ENCODE data around the gene NPR3.

The NPR3 gene

DNA sequence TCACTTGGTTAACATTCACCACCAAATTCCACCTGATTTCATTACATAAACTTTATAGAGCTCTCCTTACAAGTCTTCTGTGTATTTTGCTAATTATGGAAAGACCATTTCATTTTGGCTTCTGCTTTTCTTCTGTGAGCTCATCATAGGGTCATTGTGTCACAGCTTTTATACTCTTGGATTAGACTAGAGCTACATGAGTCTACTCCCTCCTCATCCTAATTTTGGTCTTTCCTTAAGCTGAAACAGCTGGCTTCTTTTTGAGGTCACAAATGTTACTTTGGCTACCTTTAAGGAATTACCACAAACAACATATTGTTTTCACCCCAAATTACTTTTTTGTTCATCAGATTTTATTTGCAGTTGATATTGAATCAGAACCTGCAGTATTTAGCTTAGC, 103.0 kb downstream of the NPR3 start:
- Histone ChIP-seq H3K36me3 (ENCODE audit: insufficient read depth, low read length) (no peaks in the 10 kb centered on the region), H3K4me3 (no peak overlapping the region), H3K9me3 (ENCODE audit: low read depth, low read length) (no peaks in the 10 kb centered on the region), H3K9ac (ENCODE audit: insufficient read length) (no peak overlapping the region), H3K27ac (no peak overlapping the region)
- TF ChIP-seq EZH2 (IDR thresholded peaks at IDR 0.05) (no peak), POLR2AphosphoS5 (IDR thresholded peaks at IDR 0.05; ENCODE audit: borderline replicate concordance, low read depth, low read length) (no peak), FOXP2 (optimal IDR thresholded peaks at IDR 0.05; ENCODE audit: control extremely low read depth, extremely low read length, insufficient read depth) (no peak)
- no peak for DNase-seq (ENCODE audit: low read depth, low spot score)

DNA sequence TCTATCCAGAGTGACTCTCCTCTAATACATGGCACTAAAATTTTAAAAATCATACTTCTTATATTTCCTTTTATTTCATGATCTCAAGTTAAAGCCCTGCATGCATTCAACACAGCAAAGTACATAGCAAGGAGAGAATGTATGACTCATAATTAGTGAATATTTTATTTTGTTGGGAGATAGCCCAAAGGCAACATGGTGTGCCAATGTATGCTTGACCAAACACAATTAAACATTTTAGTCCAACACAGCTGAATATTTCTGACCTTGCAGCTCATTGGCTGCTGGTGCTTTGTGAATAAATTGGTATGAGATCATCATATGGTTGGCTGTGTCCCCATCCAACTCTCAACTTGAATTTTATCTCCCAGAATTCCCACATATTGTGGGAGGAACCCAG, 103.5 kb downstream of the NPR3 start:
- no peak overlapping the region for H3K4me3 ChIP-seq
- no peak overlapping the region for H3K27ac ChIP-seq
- no peak for TF ChIP-seq FOXP2 (optimal IDR thresholded peaks at IDR 0.05; ENCODE audit: control extremely low read depth, extremely low read length, insufficient read depth)
- no peak for TF ChIP-seq EZH2 (IDR thresholded peaks at IDR 0.05)
- no peak for TF ChIP-seq POLR2AphosphoS5 (IDR thresholded peaks at IDR 0.05; ENCODE audit: borderline replicate concordance, low read depth, low read length)
- no peak for DNase-seq (ENCODE audit: low read depth, low spot score)
- no peaks in the 10 kb centered on the region for H3K9me3 ChIP-seq (ENCODE audit: low read depth, low read length)
- H3K9ac ChIP-seq (ENCODE audit: insufficient read length), result no peak overlapping the region
- H3K36me3 ChIP-seq (ENCODE audit: insufficient read depth, low read length), result no peaks in the 10 kb centered on the region

DNA sequence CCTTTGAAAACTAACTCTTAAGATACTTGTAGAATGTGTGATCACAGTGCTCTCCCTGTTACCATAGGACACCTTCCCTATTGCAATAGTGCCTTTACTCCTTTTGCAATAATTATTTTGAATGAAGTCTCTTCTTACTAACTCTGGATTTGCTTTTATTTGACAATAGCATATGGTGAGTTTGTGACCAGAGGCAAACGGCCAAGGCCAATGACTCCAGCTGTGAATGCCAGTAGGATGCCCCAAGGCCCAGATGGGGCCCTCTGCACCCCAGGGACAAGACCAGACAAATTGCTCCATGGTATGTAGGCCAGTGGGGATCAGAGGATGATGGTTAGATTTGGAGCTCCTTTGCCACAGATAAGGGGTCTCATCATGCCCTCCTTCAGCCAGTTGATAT, 116.9 kb downstream of the NPR3 start:
- DNase-seq (ENCODE audit: low read depth, low spot score), result no peak
- H3K9ac ChIP-seq (ENCODE audit: insufficient read length), result no peak overlapping the region
- H3K27ac ChIP-seq, result no peak overlapping the region
- H3K4me3 ChIP-seq, result no peak overlapping the region
- no peak for TF ChIP-seq EZH2 (IDR thresholded peaks at IDR 0.05)
- no peak for TF ChIP-seq POLR2AphosphoS5 (IDR thresholded peaks at IDR 0.05; ENCODE audit: borderline replicate concordance, low read depth, low read length)
- TF ChIP-seq FOXP2 (optimal IDR thresholded peaks at IDR 0.05; ENCODE audit: control extremely low read depth, extremely low read length, insufficient read depth), result no peak
- H3K36me3 ChIP-seq (ENCODE audit: insufficient read depth, low read length), result no peaks in the 10 kb centered on the region
- no peaks in the 10 kb centered on the region for H3K9me3 ChIP-seq (ENCODE audit: low read depth, low read length)

DNA sequence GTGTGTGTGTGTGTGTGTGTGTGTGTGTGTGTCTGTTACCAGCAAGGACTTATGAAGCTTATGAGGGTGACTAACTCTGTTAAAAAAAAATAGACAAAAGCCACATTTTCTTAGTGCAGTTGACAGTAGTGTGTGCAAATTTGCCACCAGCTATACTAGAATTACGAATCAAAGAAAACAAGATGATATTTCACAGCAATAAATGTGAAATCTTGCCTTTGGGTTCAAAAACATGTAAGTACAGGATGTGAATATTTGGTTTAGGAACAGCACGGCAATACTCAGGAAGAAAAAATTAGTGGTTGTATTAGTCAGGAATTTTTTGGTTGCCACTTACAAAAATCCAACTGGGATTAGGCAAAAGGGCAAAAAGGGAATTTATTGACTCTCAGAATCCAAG, 117.4 kb downstream of the NPR3 start:
- no peak overlapping the region for H3K9ac ChIP-seq (ENCODE audit: insufficient read length)
- DNase-seq (ENCODE audit: low read depth, low spot score), result no peak
- no peak for TF ChIP-seq EZH2 (IDR thresholded peaks at IDR 0.05)
- TF ChIP-seq FOXP2 (optimal IDR thresholded peaks at IDR 0.05; ENCODE audit: control extremely low read depth, extremely low read length, insufficient read depth), result no peak
- TF ChIP-seq POLR2AphosphoS5 (IDR thresholded peaks at IDR 0.05; ENCODE audit: borderline replicate concordance, low read depth, low read length), result no peak
- no peak overlapping the region for H3K4me3 ChIP-seq
- H3K9me3 ChIP-seq (ENCODE audit: low read depth, low read length), result no peaks in the 10 kb centered on the region
- no peaks in the 10 kb centered on the region for H3K36me3 ChIP-seq (ENCODE audit: insufficient read depth, low read length)
- no peak overlapping the region for H3K27ac ChIP-seq

DNA sequence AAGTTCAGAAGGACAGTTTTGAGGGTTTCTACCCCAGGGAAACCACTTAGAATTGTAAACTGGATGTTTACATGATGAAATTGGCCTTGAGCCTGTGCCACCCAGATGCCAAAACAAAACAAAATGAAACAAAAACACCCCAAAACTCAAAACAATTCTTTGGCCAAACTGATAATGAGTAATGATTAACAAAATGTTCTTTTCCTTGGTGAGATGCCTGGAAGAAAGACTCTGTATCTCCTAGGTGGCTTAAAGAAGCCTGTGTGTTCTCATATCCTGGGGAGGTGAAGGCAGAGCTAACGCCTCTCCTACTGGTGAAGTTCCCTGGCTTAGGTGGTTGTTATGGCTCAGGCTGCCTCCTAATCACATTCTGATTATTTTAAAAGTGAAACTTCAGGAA, 120.5 kb downstream of the NPR3 start:
- no peak overlapping the region for H3K9ac ChIP-seq (ENCODE audit: insufficient read length)

DNA sequence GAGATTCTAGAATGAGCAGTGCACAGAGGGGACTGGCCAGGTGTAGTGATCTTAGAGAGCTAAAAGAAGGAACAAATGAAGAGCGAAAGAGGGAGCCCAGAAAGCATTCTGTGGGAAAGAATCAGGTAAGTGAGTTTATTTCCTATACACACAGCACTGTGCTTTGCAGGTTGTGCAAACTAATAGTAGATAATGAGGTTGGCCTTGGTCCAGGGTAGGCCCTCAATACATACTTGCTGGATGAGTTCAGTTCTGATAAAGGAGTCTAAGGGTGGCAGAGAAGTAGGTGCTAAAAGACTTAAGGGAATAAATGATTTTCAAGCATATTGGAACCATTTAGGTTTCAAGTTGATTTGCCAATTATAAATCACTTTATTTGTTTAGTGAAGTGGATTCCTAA, 122.0 kb downstream of the NPR3 start:
- Histone ChIP-seq H3K4me3 (no peak overlapping the region), H3K9me3 (ENCODE audit: low read depth, low read length) (no peaks in the 10 kb centered on the region), H3K36me3 (ENCODE audit: insufficient read depth, low read length) (no peaks in the 10 kb centered on the region), H3K27ac (no peak overlapping the region), H3K9ac (ENCODE audit: insufficient read length) (no peak overlapping the region)
- no peak for TF ChIP-seq FOXP2 (optimal IDR thresholded peaks at IDR 0.05; ENCODE audit: control extremely low read depth, extremely low read length, insufficient read depth)
- TF ChIP-seq POLR2AphosphoS5 (IDR thresholded peaks at IDR 0.05; ENCODE audit: borderline replicate concordance, low read depth, low read length), result no peak
- no peak for TF ChIP-seq EZH2 (IDR thresholded peaks at IDR 0.05)
- no peak for DNase-seq (ENCODE audit: low read depth, low spot score)

More for the DNA sequence above, 120.5 kb downstream of the NPR3 start:
- TF ChIP-seq EZH2 (IDR thresholded peaks at IDR 0.05) (no peak), POLR2AphosphoS5 (IDR thresholded peaks at IDR 0.05; ENCODE audit: borderline replicate concordance, low read depth, low read length) (no peak)
- Histone ChIP-seq H3K36me3 (ENCODE audit: insufficient read depth, low read length) (no peaks in the 10 kb centered on the region), H3K9me3 (ENCODE audit: low read depth, low read length) (no peaks in the 10 kb centered on the region), H3K27ac (no peak overlapping the region), H3K4me3 (no peak overlapping the region)
- no peak for DNase-seq (ENCODE audit: low read depth, low spot score)

DNA sequence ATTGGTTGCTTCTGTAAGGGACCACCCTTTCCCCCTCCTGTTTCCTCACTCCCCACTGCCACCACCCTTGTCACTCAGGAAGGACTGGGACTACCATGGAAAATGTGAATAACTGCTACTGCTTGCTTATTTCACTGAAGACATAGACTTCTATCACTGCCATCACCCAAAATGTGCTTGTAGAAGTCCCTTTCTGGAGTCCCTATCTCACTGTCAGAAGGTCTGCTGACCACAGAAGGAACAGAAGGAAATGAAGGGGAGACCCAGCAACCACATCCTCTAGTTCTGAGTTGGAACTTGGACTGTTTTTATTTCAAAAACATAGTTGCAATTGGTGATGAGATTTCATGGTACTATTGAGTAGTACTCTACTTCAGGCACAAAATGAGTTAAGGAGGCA, 122.5 kb downstream of the NPR3 start:
- TF ChIP-seq FOXP2 (optimal IDR thresholded peaks at IDR 0.05; ENCODE audit: control extremely low read depth, extremely low read length, insufficient read depth) (no peak), POLR2AphosphoS5 (IDR thresholded peaks at IDR 0.05; ENCODE audit: borderline replicate concordance, low read depth, low read length) (no peak), EZH2 (IDR thresholded peaks at IDR 0.05) (no peak)
- H3K36me3 ChIP-seq (ENCODE audit: insufficient read depth, low read length), result no peaks in the 10 kb centered on the region
- H3K9ac ChIP-seq (ENCODE audit: insufficient read length), result no peak overlapping the region
- H3K27ac ChIP-seq, result no peak overlapping the region
- H3K4me3 ChIP-seq, result no peak overlapping the region
- DNase-seq (ENCODE audit: low read depth, low spot score), result no peak
- no peaks in the 10 kb centered on the region for H3K9me3 ChIP-seq (ENCODE audit: low read depth, low read length)

DNA sequence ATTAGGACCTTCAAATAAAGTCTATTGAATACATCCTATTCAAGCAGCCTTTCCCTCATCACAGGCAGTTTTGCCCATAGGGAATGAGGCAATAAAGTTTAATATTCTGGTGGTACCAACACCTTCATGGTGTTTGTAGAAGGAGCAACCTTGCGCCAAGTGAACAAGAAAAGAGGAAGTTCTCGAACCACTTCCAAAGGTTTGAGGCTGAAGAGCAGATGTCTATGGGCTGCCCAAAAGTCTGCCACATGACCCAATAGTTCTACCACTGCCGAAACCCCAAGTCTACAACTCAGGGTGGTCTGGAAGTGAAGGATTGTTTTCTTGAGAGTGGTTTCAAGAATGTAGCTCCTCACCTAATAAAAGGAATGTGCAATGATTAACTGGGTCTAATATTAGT, 123.1 kb downstream of the NPR3 start:
- Histone ChIP-seq H3K36me3 (ENCODE audit: insufficient read depth, low read length) (no peaks in the 10 kb centered on the region), H3K9me3 (ENCODE audit: low read depth, low read length) (no peaks in the 10 kb centered on the region), H3K4me3 (no peak overlapping the region), H3K9ac (ENCODE audit: insufficient read length) (no peak overlapping the region), H3K27ac (no peak overlapping the region)
- DNase-seq (ENCODE audit: low read depth, low spot score), result no peak
- TF ChIP-seq FOXP2 (optimal IDR thresholded peaks at IDR 0.05; ENCODE audit: control extremely low read depth, extremely low read length, insufficient read depth) (no peak), EZH2 (IDR thresholded peaks at IDR 0.05) (no peak), POLR2AphosphoS5 (IDR thresholded peaks at IDR 0.05; ENCODE audit: borderline replicate concordance, low read depth, low read length) (no peak)

DNA sequence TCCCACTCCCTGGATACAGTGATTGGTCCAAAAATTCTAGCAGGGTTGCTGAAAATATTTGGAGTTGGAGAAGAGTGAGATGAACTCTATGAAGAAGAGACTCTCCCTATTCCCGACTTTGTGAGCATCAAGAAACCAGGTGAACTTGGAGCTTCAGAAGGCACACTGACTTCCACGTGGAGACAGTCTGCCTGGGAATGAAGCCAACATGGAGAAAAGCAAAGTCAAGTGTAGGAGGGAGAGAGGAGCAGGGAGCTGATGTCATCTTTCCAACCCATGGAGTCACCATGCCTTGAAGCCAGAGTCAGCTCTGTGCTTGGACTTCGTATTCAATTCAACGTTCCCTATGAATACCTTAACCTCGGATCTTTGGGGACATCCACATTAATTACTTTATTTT, 125.1 kb downstream of the NPR3 start:
- Histone ChIP-seq H3K4me3 (no peak overlapping the region), H3K36me3 (ENCODE audit: insufficient read depth, low read length) (no peaks in the 10 kb centered on the region), H3K9ac (ENCODE audit: insufficient read length) (no peak overlapping the region), H3K9me3 (ENCODE audit: low read depth, low read length) (no peaks in the 10 kb centered on the region), H3K27ac (no peak overlapping the region)
- DNase-seq (ENCODE audit: low read depth, low spot score), result no peak
- TF ChIP-seq EZH2 (IDR thresholded peaks at IDR 0.05) (no peak), POLR2AphosphoS5 (IDR thresholded peaks at IDR 0.05; ENCODE audit: borderline replicate concordance, low read depth, low read length) (no peak), FOXP2 (optimal IDR thresholded peaks at IDR 0.05; ENCODE audit: control extremely low read depth, extremely low read length, insufficient read depth) (no peak)

All from SK-N-MC (cell line).